ENCODE data around the gene AVEN.

GRCh38 chr15:33846142-33846541 is 192.9 kb downstream of the AVEN start:
- no peak for TF ChIP-seq CTCF (IDR thresholded peaks at IDR 0.05; ENCODE audit: extremely low read depth in 1 of 2, insufficient read depth in 1 of 2, low read depth in 1 of 2, low read length in 2 of 2)
- TF ChIP-seq POLR2AphosphoS5 (IDR thresholded peaks at IDR 0.05; ENCODE audit: insufficient read depth, low read depth, low read length), result no peak
- TF ChIP-seq POLR2A (IDR thresholded peaks at IDR 0.05; ENCODE audit: low read depth, low read length), result no peak
- no peak for TF ChIP-seq EZH2 (IDR thresholded peaks at IDR 0.05; ENCODE audit: borderline replicate concordance, low read depth, low read length, severe bottlenecking)
- TF ChIP-seq, protein P1, sequence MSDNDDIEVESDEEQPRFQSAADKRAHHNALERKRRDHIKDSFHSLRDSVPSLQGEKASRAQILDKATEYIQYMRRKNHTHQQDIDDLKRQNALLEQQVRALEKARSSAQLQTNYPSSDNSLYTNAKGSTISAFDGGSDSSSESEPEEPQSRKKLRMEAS (IDR thresholded peaks at IDR 0.05; ENCODE audit: insufficient read depth, insufficient read length), result no peak
- no peak for TF ChIP-seq MYC (IDR thresholded peaks at IDR 0.05; ENCODE audit: low read depth, low read length)

Measured in endothelial cell of umbilical vein (primary cell).